ENCODE measurements around the gene ZNF106.

DNA sequence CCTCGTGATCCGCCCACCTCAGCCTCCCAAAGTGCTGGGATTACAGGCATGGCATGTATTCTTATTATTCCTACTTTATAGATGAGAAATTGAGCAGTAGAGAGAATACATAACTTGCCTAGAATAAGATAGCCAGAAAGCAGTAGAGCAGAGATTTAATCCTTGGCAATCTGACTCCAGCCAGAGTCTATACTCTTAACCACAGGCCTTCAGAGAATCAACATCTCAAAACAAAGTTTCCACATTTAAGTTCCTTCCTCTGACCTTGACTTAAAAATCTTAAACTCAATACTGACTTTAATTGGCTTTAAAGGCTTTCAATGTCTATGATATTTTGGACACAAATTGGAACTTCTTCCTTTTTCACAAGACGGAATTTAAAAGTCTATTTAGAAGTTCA lies 37.1 kb downstream of the ZNF106 start:
- TF ChIP-seq, protein P1, sequence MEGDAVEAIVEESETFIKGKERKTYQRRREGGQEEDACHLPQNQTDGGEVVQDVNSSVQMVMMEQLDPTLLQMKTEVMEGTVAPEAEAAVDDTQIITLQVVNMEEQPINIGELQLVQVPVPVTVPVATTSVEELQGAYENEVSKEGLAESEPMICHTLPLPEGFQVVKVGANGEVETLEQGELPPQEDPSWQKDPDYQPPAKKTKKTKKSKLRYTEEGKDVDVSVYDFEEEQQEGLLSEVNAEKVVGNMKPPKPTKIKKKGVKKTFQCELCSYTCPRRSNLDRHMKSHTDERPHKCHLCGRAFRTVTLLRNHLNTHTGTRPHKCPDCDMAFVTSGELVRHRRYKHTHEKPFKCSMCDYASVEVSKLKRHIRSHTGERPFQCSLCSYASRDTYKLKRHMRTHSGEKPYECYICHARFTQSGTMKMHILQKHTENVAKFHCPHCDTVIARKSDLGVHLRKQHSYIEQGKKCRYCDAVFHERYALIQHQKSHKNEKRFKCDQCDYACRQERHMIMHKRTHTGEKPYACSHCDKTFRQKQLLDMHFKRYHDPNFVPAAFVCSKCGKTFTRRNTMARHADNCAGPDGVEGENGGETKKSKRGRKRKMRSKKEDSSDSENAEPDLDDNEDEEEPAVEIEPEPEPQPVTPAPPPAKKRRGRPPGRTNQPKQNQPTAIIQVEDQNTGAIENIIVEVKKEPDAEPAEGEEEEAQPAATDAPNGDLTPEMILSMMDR (conservative IDR thresholded peaks at IDR 0.05) = no peak
- TF ChIP-seq EZH2 (IDR thresholded peaks at IDR 0.05; ENCODE audit: low read depth) = no peak

Data from PC-9 (cell line).